BE2C (cell line): ENCODE results near the gene ASTN2.

Source experiments
- DNase-seq: peaks from one replicate; pipeline ENCODE4 v3.0.0-alpha.2; 2020
- H3K27me3 ChIP-seq: fragments of 250-450 bp; sonication (Bioruptor Pico); 2 replicates; pipeline ENCODE4 v1.5.1; 2020; ENCODE audit warnings: mild to moderate bottlenecking
- H3K36me3 ChIP-seq: fragments of 250-450 bp; sonication (Bioruptor Pico); 2 replicates; pipeline ENCODE4 v1.5.1; 2020; ENCODE audit warnings: mild to moderate bottlenecking
- H3K4me1 ChIP-seq: fragments of 250-450 bp; sonication (Bioruptor Pico); 2 replicates; pipeline ENCODE4 v1.5.1; 2020
- H3K4me3 ChIP-seq: 2 replicates; pipeline ENCODE4 v1.5.1; 2011; ENCODE audit warnings: low read depth, low read length
- H3K9me3 ChIP-seq: fragments of 250-450 bp; sonication (Bioruptor Pico); 2 replicates; pipeline ENCODE4 v1.5.1; 2020
- CTCF ChIP-seq: IDR thresholded peaks from 2 replicates; pipeline ENCODE4 v1.5.1; 2012; ENCODE audit warnings: mild to moderate bottlenecking, low read depth, low read length

The ASTN2 gene

GRCh38 chr9:116493183-116493860 is 921.5 kb downstream of the ASTN2 start:
- peaks cover 4% of the 10 kb centered on the region; the same call in 1 of the 2 replicates for H3K36me3 ChIP-seq
- no peaks in the 10 kb centered on the region for H3K4me1 ChIP-seq
- no peaks in the 10 kb centered on the region for H3K27me3 ChIP-seq
- DNase-seq: no peak
- H3K4me3 ChIP-seq: no peak overlapping the region
- no peaks in the 10 kb centered on the region for H3K9me3 ChIP-seq
- TF ChIP-seq CTCF: no peak

GRCh38 chr9:116491659-116492058 is 923.2 kb downstream of the ASTN2 start:
- no peaks in the 10 kb centered on the region for H3K4me1 ChIP-seq
- H3K9me3 ChIP-seq: no peaks in the 10 kb centered on the region
- H3K27me3 ChIP-seq: no peaks in the 10 kb centered on the region
- TF ChIP-seq CTCF: no peak
- DNase-seq: no peak
- H3K4me3 ChIP-seq: no peak overlapping the region
- H3K36me3 ChIP-seq: peaks cover 11% of the 10 kb centered on the region

GRCh38 chr9:116491219-116491618 is 923.6 kb downstream of the ASTN2 start:
- DNase-seq: no peak
- Histone ChIP-seq H3K4me3 (no peak overlapping the region), H3K9me3 (no peaks in the 10 kb centered on the region), H3K27me3 (no peaks in the 10 kb centered on the region), H3K4me1 (no peaks in the 10 kb centered on the region), H3K36me3 (peaks cover 15% of the 10 kb centered on the region)
- TF ChIP-seq CTCF: no peak

- Histone ChIP-seq H3K4me1 (no peaks in the 10 kb centered on the region), H3K27me3 (no peaks in the 10 kb centered on the region), H3K9me3 (no peaks in the 10 kb centered on the region), H3K4me3 (no peak overlapping the region), H3K36me3 (peaks cover 20% of the 10 kb centered on the region)
- no peak for DNase-seq
- no peak for TF ChIP-seq CTCF
Measured at GRCh38 chr9:116490321-116490720, 924.5 kb downstream of the ASTN2 start.

GRCh38 chr9:116488373-116488772 is 926.5 kb downstream of the ASTN2 start:
- TF ChIP-seq CTCF: no peak
- no peaks in the 10 kb centered on the region for H3K9me3 ChIP-seq
- no peaks in the 10 kb centered on the region for H3K4me1 ChIP-seq
- H3K27me3 ChIP-seq: no peaks in the 10 kb centered on the region
- no peak for DNase-seq
- H3K4me3 ChIP-seq: no peak overlapping the region
- peaks cover 24% of the 10 kb centered on the region for H3K36me3 ChIP-seq

GRCh38 chr9:116484492-116485061 is 930.3 kb downstream of the ASTN2 start:
- DNase-seq: no peak
- H3K9me3 ChIP-seq: no peaks in the 10 kb centered on the region

More at GRCh38 chr9:116484492-116485061, 930.3 kb downstream of the ASTN2 start:
- Histone ChIP-seq H3K27me3 (no peaks in the 10 kb centered on the region), H3K4me1 (no peaks in the 10 kb centered on the region), H3K36me3 (peaks cover 28% of the 10 kb centered on the region), H3K4me3 (no peak overlapping the region)
- no peak for TF ChIP-seq CTCF
